GM18511 (cell line): Measurements from ENCODE around the gene DISC1.

ENCODE experiments used
- ATAC-seq: cut with Tn5 transposase; IDR thresholded peaks from one replicate; pipeline ENCODE4 v1.9.1; 2021; ENCODE audit warnings: mild to moderate bottlenecking, moderate library complexity; ENCODE audit not compliant: unreplicated experiment

The DISC1 gene

GRCh38 chr1:231972111-231972445 is 345.5 kb downstream of the DISC1 start:
- no peak for ATAC-seq

- no peak for ATAC-seq
Measured at GRCh38 chr1:231973830-231974229, 347.2 kb downstream of the DISC1 start.

GRCh38 chr1:231976231-231976630 is 349.6 kb downstream of the DISC1 start:
- no peak for ATAC-seq

- ATAC-seq, result no peak
Measured at GRCh38 chr1:231981675-231982074, 355.1 kb downstream of the DISC1 start.

GRCh38 chr1:231982871-231983587 is 356.4 kb downstream of the DISC1 start:
- no peak for ATAC-seq

GRCh38 chr1:231983588-231984193 is 357.1 kb downstream of the DISC1 start:
- no peak for ATAC-seq

- no peak for ATAC-seq
Measured at GRCh38 chr1:231985296-231986023, 358.9 kb downstream of the DISC1 start.

GRCh38 chr1:231986631-231987336 is 360.2 kb downstream of the DISC1 start:
- ATAC-seq, result no peak

GRCh38 chr1:231990388-231990787 is 363.8 kb downstream of the DISC1 start:
- ATAC-seq, result no peak

- no peak for ATAC-seq
Measured at GRCh38 chr1:231991231-231991630, 364.6 kb downstream of the DISC1 start.

GRCh38 chr1:231993968-231994455 is 367.4 kb downstream of the DISC1 start:
- no peak for ATAC-seq

GRCh38 chr1:231998791-231999190 is 372.2 kb downstream of the DISC1 start:
- ATAC-seq, result no peak

GRCh38 chr1:232005300-232005699 is 378.7 kb downstream of the DISC1 start:
- no peak for ATAC-seq

GRCh38 chr1:232009741-232010140 is 383.2 kb downstream of the DISC1 start:
- ATAC-seq, result no peak

- ATAC-seq, result no peak
Measured at GRCh38 chr1:232011961-232012360, 385.4 kb downstream of the DISC1 start.

GRCh38 chr1:232012773-232013386 is 386.3 kb downstream of the DISC1 start:
- ATAC-seq, result no peak

- ATAC-seq, result no peak
Measured at GRCh38 chr1:232014941-232015340, 388.4 kb downstream of the DISC1 start.

- no peak for ATAC-seq
Measured at GRCh38 chr1:232016616-232017015, 390.0 kb downstream of the DISC1 start.

GRCh38 chr1:232017057-232017456 is 390.5 kb downstream of the DISC1 start:
- ATAC-seq, result no peak

GRCh38 chr1:232017759-232018158 is 391.2 kb downstream of the DISC1 start:
- no peak for ATAC-seq
